HEK293 (cell line): ENCODE measurements around the gene CACNB2.
A peak's percentile ranks its signal among the peaks of the same experiment; 100 is the strongest.

Source experiments
- CTCF ChIA-PET: fragments of 350-600 bp; formaldehyde crosslinking; extraction: SDS; loops from one replicate; lab custom pipeline; 2021; ENCODE audit warnings: antibody characterized with exemption; lab: Yijun Ruan, JAX
- POLR2A ChIA-PET: fragments of 300-600 bp; formaldehyde crosslinking; extraction: SDS; loops from one replicate; lab custom pipeline; 2020; ENCODE audit warnings: antibody characterized with exemption, inconsistent platforms; lab: Yijun Ruan, JAX
- H3K27ac ChIP-seq: fragments of 200-500 bp; sonication (Bioruptor generic); 2 replicates; pipeline ENCODE4 v1.5.1; 2014; ENCODE audit warnings: low read depth, low read length, control low read depth, inconsistent platforms; ENCODE audit errors: extremely low read depth
- H3K36me3 ChIP-seq, 2 experiments: fragments of 200-500 bp in 1 of 2; sonication (Bioruptor generic) in 1 of 2; 1 replicate in 1 of 2; 2 replicates in 1 of 2; pipeline ENCODE4 v1.5.1; 2014 to 2017; ENCODE audit warnings: inconsistent platforms in 2 of 2, low read length in 2 of 2; ENCODE audit not compliant: control insufficient read depth in 2 of 2, insufficient read depth in 1 of 2
- H3K4me1 ChIP-seq: fragments of 200-500 bp; sonication (Bioruptor generic); 2 replicates; pipeline ENCODE4 v1.5.1; 2014; ENCODE audit warnings: mild to moderate bottlenecking, low read length, inconsistent platforms; ENCODE audit not compliant: control insufficient read depth, insufficient read depth
- H3K4me3 ChIP-seq: 2 replicates; pipeline ENCODE4 v1.5.1; 2011; ENCODE audit warnings: low read depth, mild to moderate bottlenecking, control low read depth, low read length, moderate library complexity
- H3K9me3 ChIP-seq: fragments of 200-500 bp; sonication (Bioruptor generic); 2 replicates; pipeline ENCODE4 v1.5.1; 2014; ENCODE audit warnings: low read depth, low read length, inconsistent platforms; ENCODE audit not compliant: control insufficient read depth, insufficient read depth
- BCL6B ChIP-seq: fragments of 450-650 bp; formaldehyde crosslinking; IDR thresholded peaks from 2 replicates; pipeline ENCODE4 v1.5.1; 2017; ENCODE audit warnings: missing biosample characterization, missing genetic modification characterization
- CTCF ChIP-seq: fragments of 450-650 bp; formaldehyde crosslinking; IDR thresholded peaks from 2 replicates; pipeline ENCODE4 v1.5.1; 2016; ENCODE audit warnings: missing biosample characterization, missing genetic modification characterization
- ELK4 ChIP-seq: IDR thresholded peaks from 2 replicates; pipeline ENCODE4 v1.6.1; 2011; ENCODE audit warnings: mild to moderate bottlenecking, low read depth, low read length, borderline replicate concordance
- GFI1B ChIP-seq: fragments of 450-650 bp; formaldehyde crosslinking; IDR thresholded peaks from 2 replicates; pipeline ENCODE4 v1.5.1; 2016; ENCODE audit warnings: missing biosample characterization, missing genetic modification characterization
- IKZF3 ChIP-seq: fragments of 450-650 bp; IDR thresholded peaks from 2 replicates; pipeline ENCODE4 v1.5.0; 2018; ENCODE audit warnings: missing biosample characterization, mild to moderate bottlenecking, missing genetic modification characterization, moderate library complexity
- SP7 ChIP-seq: fragments of 450-650 bp; formaldehyde crosslinking; IDR thresholded peaks from 2 replicates; pipeline ENCODE4 v1.5.1; 2016; ENCODE audit warnings: missing biosample characterization, missing genetic modification characterization
- ZBTB7A ChIP-seq: fragments of 450-650 bp; formaldehyde crosslinking; IDR thresholded peaks from 2 replicates; pipeline ENCODE4 v1.5.1; 2016; ENCODE audit warnings: low read depth, missing biosample characterization, missing genetic modification characterization
- ZIC2 ChIP-seq: fragments of 450-650 bp; formaldehyde crosslinking; IDR thresholded peaks from 2 replicates; pipeline ENCODE4 v1.5.1; 2016; ENCODE audit warnings: missing biosample characterization, missing genetic modification characterization
- ZNF140 ChIP-seq: fragments of 450-650 bp; formaldehyde crosslinking; IDR thresholded peaks from 2 replicates; pipeline ENCODE4 v1.5.1; 2016; ENCODE audit warnings: missing biosample characterization, missing genetic modification characterization
- ZNF157 ChIP-seq: fragments of 450-650 bp; formaldehyde crosslinking; IDR thresholded peaks from 2 replicates; pipeline ENCODE4 v1.5.1; 2016; ENCODE audit warnings: missing biosample characterization, missing genetic modification characterization
- ZNF184 ChIP-seq: fragments of 450-650 bp; IDR thresholded peaks from 2 replicates; pipeline ENCODE4 v1.5.1; 2018; ENCODE audit warnings: missing biosample characterization, mild to moderate bottlenecking, missing genetic modification characterization
- ZNF2 ChIP-seq: fragments of 450-650 bp; formaldehyde crosslinking; IDR thresholded peaks from 2 replicates; pipeline ENCODE4 v1.5.1; 2016; ENCODE audit warnings: missing biosample characterization, missing genetic modification characterization
- ZNF221 ChIP-seq: fragments of 450-650 bp; formaldehyde crosslinking; IDR thresholded peaks from 2 replicates; pipeline ENCODE4 v1.5.1; 2017; ENCODE audit warnings: missing biosample characterization, missing genetic modification characterization, borderline replicate concordance
- ZNF223 ChIP-seq: fragments of 450-650 bp; formaldehyde crosslinking; IDR thresholded peaks from 2 replicates; pipeline ENCODE4 v1.5.1; 2016; ENCODE audit warnings: missing biosample characterization, missing genetic modification characterization
- ZNF335 ChIP-seq: fragments of 450-650 bp; formaldehyde crosslinking; conservative IDR thresholded peaks from 2 replicates; pipeline ENCODE4 v1.5.1; 2016; ENCODE audit warnings: missing biosample characterization, missing genetic modification characterization
- ZNF362 ChIP-seq: fragments of 450-650 bp; formaldehyde crosslinking; IDR thresholded peaks from 2 replicates; pipeline ENCODE4 v1.5.1; 2016; ENCODE audit warnings: missing biosample characterization, missing genetic modification characterization
- ZNF48 ChIP-seq: fragments of 450-650 bp; formaldehyde crosslinking; IDR thresholded peaks from 2 replicates; pipeline ENCODE4 v1.5.1; 2016; ENCODE audit warnings: missing biosample characterization, missing genetic modification characterization
- ZNF514 ChIP-seq: fragments of 450-650 bp; formaldehyde crosslinking; IDR thresholded peaks from 2 replicates; pipeline ENCODE4 v1.5.1; 2016; ENCODE audit warnings: missing biosample characterization, missing genetic modification characterization
- ZNF626 ChIP-seq: fragments of 450-650 bp; sonication (Bioruptor Pico); formaldehyde crosslinking; IDR thresholded peaks from 2 replicates; pipeline ENCODE4 v1.5.1; 2018; ENCODE audit warnings: missing biosample characterization, missing genetic modification characterization, inconsistent platforms
- ZNF629 ChIP-seq: fragments of 450-650 bp; formaldehyde crosslinking; IDR thresholded peaks from 2 replicates; pipeline ENCODE4 v1.5.1; 2017; ENCODE audit warnings: missing biosample characterization, missing genetic modification characterization
- ZNF639 ChIP-seq: fragments of 450-650 bp; formaldehyde crosslinking; IDR thresholded peaks from 2 replicates; pipeline ENCODE4 v1.5.1; 2016; ENCODE audit warnings: missing biosample characterization, missing genetic modification characterization
- ZNF654 ChIP-seq: fragments of 450-650 bp; formaldehyde crosslinking; IDR thresholded peaks from 2 replicates; pipeline ENCODE4 v1.5.1; 2016; ENCODE audit warnings: low read depth, missing biosample characterization, missing genetic modification characterization
- ZNF660 ChIP-seq: fragments of 450-650 bp; IDR thresholded peaks from 2 replicates; pipeline ENCODE4 v1.5.1; 2018; ENCODE audit warnings: missing biosample characterization, mild to moderate bottlenecking, missing genetic modification characterization
- ZNF664 ChIP-seq: fragments of 450-650 bp; formaldehyde crosslinking; IDR thresholded peaks from 2 replicates; pipeline ENCODE4 v1.5.1; 2016; ENCODE audit warnings: missing biosample characterization, missing genetic modification characterization
- ZNF704 ChIP-seq: fragments of 450-650 bp; formaldehyde crosslinking; IDR thresholded peaks from 2 replicates; pipeline ENCODE4 v1.5.1; 2016; ENCODE audit warnings: missing biosample characterization, missing genetic modification characterization
- ZSCAN18 ChIP-seq: fragments of 450-650 bp; formaldehyde crosslinking; IDR thresholded peaks from 2 replicates; pipeline ENCODE4 v1.5.1; 2016; ENCODE audit warnings: missing biosample characterization, missing genetic modification characterization

The CACNB2 gene

GRCh38 chr10:18102404-18102803 lies 37.8 kb upstream of the CACNB2 start:
- no peaks in the 10 kb centered on the region for H3K9me3 ChIP-seq
- H3K4me1 ChIP-seq, result no peaks in the 10 kb centered on the region; the same call in 1 of the 2 replicates
- H3K4me3 ChIP-seq, result no peak overlapping the region
- no peaks in the 10 kb centered on the region for H3K36me3 ChIP-seq
- ChIA-PET POLR2A (no interaction called here), CTCF (interaction anchor here (0.7 to 1.3 kb wide), 4 partner anchors 10 to 151 kb away, joined by 3 to 5 read pairs (median 3); no protein-coding TSS in a partner anchor)
- H3K27ac ChIP-seq, result no peak overlapping the region
- no peak for TF ChIP-seq BCL6B (tag by site-specific recombination)
- TF ChIP-seq ZNF660 (tag by site-specific recombination), result no peak
- no peak for TF ChIP-seq ZNF664 (tag by site-specific recombination)
- TF ChIP-seq ZNF221 (tag by site-specific recombination), result no peak
- no peak for TF ChIP-seq ZNF2
- TF ChIP-seq ZBTB7A (tag by site-specific recombination), result no peak
- TF ChIP-seq ZNF626 (tag by site-specific recombination), result no peak
- no peak for TF ChIP-seq ZNF140
- TF ChIP-seq ZNF639 (tag by site-specific recombination), result no peak
- no peak for TF ChIP-seq ZNF335
- no peak for TF ChIP-seq ZNF48
- no peak for TF ChIP-seq ZNF362 (tag by site-specific recombination)
- no peak for TF ChIP-seq ZNF157 (tag by site-specific recombination)
- no peak for TF ChIP-seq ZNF223 (tag by site-specific recombination)
- no peak for TF ChIP-seq ZIC2
- no peak for TF ChIP-seq ZNF514 (tag by site-specific recombination)
- TF ChIP-seq ZNF184, result no peak
- TF ChIP-seq ZNF629 (tag by site-specific recombination), result no peak
- no peak for TF ChIP-seq GFI1B (tag by site-specific recombination)
- TF ChIP-seq, all 188 proteins: peak for 0

- POLR2A ChIA-PET, result no interaction called here
- TF ChIP-seq ELK4, result no peak
- peak; percentile 33; the same call in 1 of the 2 replicates for TF ChIP-seq CTCF (tag by site-specific recombination)
- TF ChIP-seq IKZF3, result no peak
- no peak for TF ChIP-seq SP7 (tag by site-specific recombination)
- TF ChIP-seq ZNF704 (tag by site-specific recombination), result no peak
- TF ChIP-seq ZNF654 (tag by site-specific recombination), result peak; percentile 39
- no peak for TF ChIP-seq ZSCAN18 (tag by site-specific recombination)
- Histone ChIP-seq H3K4me1 (no peaks in the 10 kb centered on the region; the same call in 1 of the 2 replicates), H3K27ac (no peak overlapping the region), H3K4me3 (no peak overlapping the region), H3K9me3 (no peaks in the 10 kb centered on the region), H3K36me3 (no peaks in the 10 kb centered on the region)
- CTCF ChIA-PET, result interaction anchor here (0.6 to 2.4 kb wide), 14 partner anchors 12 to 1739 kb away, joined by 3 to 8 read pairs (median 4); no protein-coding TSS in a partner anchor
These were observed 35.9 kb upstream of the CACNB2 start for GRCh38 chr10:18104223-18104872.
